Measurements from ENCODE around the gene ALDH18A1. TPM values are rescaled to one million over a fixed set of nuclear protein-coding genes. Genes with fewer than 3 reads are reported as not detected.

ALDH18A1 gene
- total and polyA plus RNA-seq, 10 donors = 13.0 to 38.8 (median 23.2) TPM

- no peak for DNase-seq
- Histone ChIP-seq H3K36me3 (no peaks in the 10 kb centered on the region), H3K27ac (no peak overlapping the region), H3K9me3 (no peaks in the 10 kb centered on the region), H3K4me1 (no peaks in the 10 kb centered on the region), H3K27me3 (replicated peaks in 1 of 7) (peaks cover 0 to 16% (median 0%) of the 10 kb centered on the region in 7 donors), H3K4me3 (no peak overlapping the region)
- TF ChIP-seq POLR2AphosphoS5 (IDR thresholded peaks at IDR 0.05) = no peak
- TF ChIP-seq POLR2A (IDR thresholded peaks at IDR 0.05) = no peak
- no peak for TF ChIP-seq CTCF (IDR thresholded peaks at IDR 0.05 in 8 of 11, conservative IDR thresholded peaks at IDR 0.05 in 3 of 11)
- intact Hi-C loops (cut with DNase I; ENCODE audit: low total_unique reads) = no loop called here
- WGBS, 5 donors = 77 to 90% (median 87%) methylated on average over 3 of the region's 3 CpGs
Measured at GRCh38 chr10:95573527-95573926, 83.0 kb downstream of the ALDH18A1 start.

- Histone ChIP-seq H3K9me3 (no peaks in the 10 kb centered on the region), H3K27me3 (replicated peaks in 1 of 7) (peaks cover 0 to 15% (median 0%) of the 10 kb centered on the region in 7 donors), H3K36me3 (no peaks in the 10 kb centered on the region), H3K4me1 (no peaks in the 10 kb centered on the region), H3K27ac (no peak overlapping the region), H3K4me3 (no peak overlapping the region)
- no peak for DNase-seq
- TF ChIP-seq POLR2AphosphoS5 (IDR thresholded peaks at IDR 0.05) (no peak), CTCF (IDR thresholded peaks at IDR 0.05 in 8 of 11, conservative IDR thresholded peaks at IDR 0.05 in 3 of 11) (no peak), POLR2A (IDR thresholded peaks at IDR 0.05) (no peak)
- 79 to 86% (median 81%) methylated on average over 7 of the region's 7 CpGs for WGBS, 5 donors
- intact Hi-C loops (cut with DNase I; ENCODE audit: low total_unique reads) = no loop called here
Measured at GRCh38 chr10:95572131-95572820, 84.2 kb downstream of the ALDH18A1 start.

GRCh38 chr10:95571390-95571789, 85.1 kb downstream of the ALDH18A1 start:
- H3K9me3 ChIP-seq = no peaks in the 10 kb centered on the region
- no peak overlapping the region for H3K4me3 ChIP-seq
- no peak overlapping the region for H3K27ac ChIP-seq
- TF ChIP-seq CTCF (IDR thresholded peaks at IDR 0.05 in 8 of 11, conservative IDR thresholded peaks at IDR 0.05 in 3 of 11) (no peak), POLR2A (IDR thresholded peaks at IDR 0.05) (no peak), POLR2AphosphoS5 (IDR thresholded peaks at IDR 0.05) (no peak)
- 91 to 97% (median 96%) methylated on average over 4 of the region's 4 CpGs for WGBS, 5 donors
- H3K36me3 ChIP-seq = no peaks in the 10 kb centered on the region
- peaks cover 0 to 8% (median 0%) of the 10 kb centered on the region in 7 donors for H3K27me3 ChIP-seq (replicated peaks in 1 of 7)
- intact Hi-C loops (cut with DNase I; ENCODE audit: low total_unique reads) = no loop called here
- no peak for DNase-seq
- H3K4me1 ChIP-seq = no peaks in the 10 kb centered on the region

DNA sequence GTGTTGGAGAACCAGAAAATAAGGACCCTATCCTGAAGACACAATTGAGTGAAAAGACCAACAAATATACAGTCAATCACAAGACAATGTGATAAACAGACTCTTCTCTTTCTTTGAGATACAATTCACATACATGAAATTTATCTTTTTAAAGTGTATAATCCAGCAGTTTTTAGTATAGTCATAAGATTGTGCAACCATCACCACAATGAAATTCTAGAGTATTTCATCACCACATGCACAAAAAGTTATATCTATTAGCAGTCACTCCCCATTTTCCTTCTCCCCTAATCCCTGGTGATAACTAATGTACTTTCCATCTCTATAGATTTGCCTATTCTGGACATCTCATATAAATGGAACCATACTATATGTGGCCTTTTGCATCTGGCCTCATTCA, 87.1 kb downstream of the ALDH18A1 start:
- intact Hi-C loops (cut with DNase I; ENCODE audit: low total_unique reads) = no loop called here
- TF ChIP-seq POLR2A (IDR thresholded peaks at IDR 0.05) (no peak), CTCF (IDR thresholded peaks at IDR 0.05 in 8 of 11, conservative IDR thresholded peaks at IDR 0.05 in 3 of 11) (no peak), POLR2AphosphoS5 (IDR thresholded peaks at IDR 0.05) (no peak)

More for the DNA sequence above, 87.1 kb downstream of the ALDH18A1 start:
- peaks cover 0 to 8% (median 0%) of the 10 kb centered on the region in 7 donors for H3K27me3 ChIP-seq (replicated peaks in 1 of 7)
- H3K36me3 ChIP-seq = no peaks in the 10 kb centered on the region
- no peaks in the 10 kb centered on the region for H3K4me1 ChIP-seq
- H3K4me3 ChIP-seq = no peak overlapping the region
- no peaks in the 10 kb centered on the region for H3K9me3 ChIP-seq
- no peak overlapping the region for H3K27ac ChIP-seq
- DNase-seq = no peak
